HG03571 (cell line): ENCODE results near the gene DOCK2.
A peak's percentile ranks its signal among the peaks of the same experiment; 100 is the strongest.
"Not testable (repeated sequence)": the region's sequence is repeated elsewhere in the genome, so short reads cannot be mapped to it uniquely, and the experiment has no call there.

Experiments
- ATAC-seq: cut with Tn5 transposase; IDR thresholded peaks from one replicate; pipeline ENCODE4 v1.9.1; 2021; ENCODE audit not compliant: unreplicated experiment

The DOCK2 gene

GRCh38 chr5:169781420-169782345 is 144.6 kb downstream of the DOCK2 start:
- no peak for ATAC-seq

- ATAC-seq: no peak
Measured at GRCh38 chr5:169785771-169786618, 148.9 kb downstream of the DOCK2 start.

GRCh38 chr5:169788168-169788567 is 151.1 kb downstream of the DOCK2 start:
- no peak for ATAC-seq

- ATAC-seq: no peak
Measured at GRCh38 chr5:169789417-169789940, 152.4 kb downstream of the DOCK2 start.

- no peak for ATAC-seq
Measured at GRCh38 chr5:169791251-169791650, 154.2 kb downstream of the DOCK2 start.

GRCh38 chr5:169795338-169795737 is 158.3 kb downstream of the DOCK2 start:
- no peak for ATAC-seq

GRCh38 chr5:169796731-169797130 is 159.7 kb downstream of the DOCK2 start:
- no peak for ATAC-seq

GRCh38 chr5:169797577-169797976 is 160.5 kb downstream of the DOCK2 start:
- no peak for ATAC-seq

- no peak for ATAC-seq
Measured at GRCh38 chr5:169798438-169798837, 161.4 kb downstream of the DOCK2 start.

GRCh38 chr5:169798906-169799660 is 162.0 kb downstream of the DOCK2 start:
- ATAC-seq: no peak

GRCh38 chr5:169801324-169801777 is 164.3 kb downstream of the DOCK2 start:
- no peak for ATAC-seq

GRCh38 chr5:169801781-169802180 is 164.7 kb downstream of the DOCK2 start:
- ATAC-seq: no peak

- no peak for ATAC-seq
Measured at GRCh38 chr5:169803077-169803981, 166.3 kb downstream of the DOCK2 start.

- no peak for ATAC-seq
Measured at GRCh38 chr5:169804861-169805260, 167.8 kb downstream of the DOCK2 start.

- ATAC-seq: peak; percentile 85
Measured at GRCh38 chr5:169805527-169805934, 168.5 kb downstream of the DOCK2 start.

GRCh38 chr5:169805937-169806700 is 169.0 kb downstream of the DOCK2 start:
- peak; percentile 59 for ATAC-seq

- no peak for ATAC-seq
Measured at GRCh38 chr5:169808118-169808581, 171.1 kb downstream of the DOCK2 start.

- not testable (repeated sequence) for ATAC-seq
Measured at GRCh38 chr5:169808880-169809279, 171.8 kb downstream of the DOCK2 start.

GRCh38 chr5:169809281-169809680 is 172.2 kb downstream of the DOCK2 start:
- no peak for ATAC-seq
